T-helper 2 cell treated with Interferon-gamma antibody and Interleukin-4, amounts not matched to agents 5 μg/mL and 100 μg/mL, for 36 hours (primary cell): ENCODE measurements around the gene ZNF619.

Experiments used
- DNase-seq: peaks from one replicate; pipeline ENCODE4 v3.0.0; 2021; ENCODE audit warnings: low spot score
- H3K27ac Mint-ChIP-seq: one replicate; pipeline ENCODE4 v1.8.0; 2021; ENCODE audit warnings: mild to moderate bottlenecking, mixed read lengths
- H3K27me3 Mint-ChIP-seq: one replicate; pipeline ENCODE4 v1.8.0; 2021; ENCODE audit warnings: low read depth, mixed read lengths
- H3K36me3 Mint-ChIP-seq: one replicate; pipeline ENCODE4 v1.8.0; 2021; ENCODE audit warnings: low read depth, mixed read lengths
- H3K4me1 Mint-ChIP-seq: one replicate; pipeline ENCODE4 v1.8.0; 2021; ENCODE audit warnings: low read depth, mixed read lengths
- H3K4me3 Mint-ChIP-seq: one replicate; pipeline ENCODE4 v1.8.0; 2022; ENCODE audit warnings: mild to moderate bottlenecking, moderate library complexity, mixed read lengths
- H3K9me3 Mint-ChIP-seq: one replicate; pipeline ENCODE4 v1.8.0; 2021; ENCODE audit warnings: mixed read lengths

Gene ZNF619

GRCh38 chr3:40494698-40495097, 17.8 kb downstream of the ZNF619 start:
- peaks cover 6% of the 10 kb centered on the region for H3K27me3 Mint-ChIP-seq
- no peak for DNase-seq
- no peak overlapping the region for H3K4me3 Mint-ChIP-seq
- no peak overlapping the region for H3K27ac Mint-ChIP-seq
- H3K4me1 Mint-ChIP-seq: no peaks in the 10 kb centered on the region
- H3K36me3 Mint-ChIP-seq: peaks cover 4% of the 10 kb centered on the region
- peaks cover 5% of the 10 kb centered on the region for H3K9me3 Mint-ChIP-seq

- Mint-ChIP-seq H3K9me3 (no peaks in the 10 kb centered on the region), H3K36me3 (peaks cover 1% of the 10 kb centered on the region), H3K4me1 (no peaks in the 10 kb centered on the region), H3K27ac (no peak overlapping the region), H3K27me3 (peaks cover 6% of the 10 kb centered on the region), H3K4me3 (no peak overlapping the region)
- no peak for DNase-seq
These were observed 20.4 kb downstream of the ZNF619 start for GRCh38 chr3:40497288-40497687.

GRCh38 chr3:40499952-40500351, 23.0 kb downstream of the ZNF619 start:
- H3K27ac Mint-ChIP-seq: no peak overlapping the region
- H3K27me3 Mint-ChIP-seq: peaks cover 8% of the 10 kb centered on the region
- no peak overlapping the region for H3K4me3 Mint-ChIP-seq
- DNase-seq: no peak
- H3K9me3 Mint-ChIP-seq: no peaks in the 10 kb centered on the region
- H3K36me3 Mint-ChIP-seq: peaks cover 1% of the 10 kb centered on the region
- no peaks in the 10 kb centered on the region for H3K4me1 Mint-ChIP-seq

- Mint-ChIP-seq H3K9me3 (no peaks in the 10 kb centered on the region), H3K27me3 (peaks cover 7% of the 10 kb centered on the region), H3K4me3 (no peak overlapping the region), H3K36me3 (peaks cover 1% of the 10 kb centered on the region), H3K4me1 (peaks cover 7% of the 10 kb centered on the region), H3K27ac (no peak overlapping the region)
- no peak for DNase-seq
These were observed 25.1 kb downstream of the ZNF619 start for GRCh38 chr3:40502034-40502433.

- Mint-ChIP-seq H3K27ac (peak overlapping the region; percentile 41), H3K4me1 (peaks cover 16% of the 10 kb centered on the region), H3K4me3 (peak overlapping the region; percentile 96), H3K36me3 (peaks cover 6% of the 10 kb centered on the region), H3K9me3 (no peaks in the 10 kb centered on the region), H3K27me3 (peaks cover 2% of the 10 kb centered on the region)
- DNase-seq: no peak
These were observed 27.9 kb downstream of the ZNF619 start for GRCh38 chr3:40504636-40505430.

GRCh38 chr3:40505599-40506462, 28.9 kb downstream of the ZNF619 start, which contains the start of gene ZNF620:
Gene ZNF620, plus strand, starts transcription at chr3:40506039. Its CDS starts 314 bp downstream, at chr3:40506353.
- Mint-ChIP-seq H3K4me3 (peak within 1 kb of the TSS; percentile 96), H3K9me3 (no peaks in the 10 kb centered on the region), H3K27ac (peak within 1 kb of the TSS; percentile 83), H3K27me3 (peaks cover 2% of the 10 kb centered on the region), H3K36me3 (peaks cover 12% of the 10 kb centered on the region), H3K4me1 (peaks cover 16% of the 10 kb centered on the region)
- DNase-seq: peak; percentile 46

GRCh38 chr3:40511031-40511718, 34.3 kb downstream of the ZNF619 start:
- Mint-ChIP-seq H3K4me3 (no peak overlapping the region), H3K27ac (no peak overlapping the region), H3K27me3 (no peaks in the 10 kb centered on the region), H3K4me1 (peaks cover 16% of the 10 kb centered on the region), H3K9me3 (no peaks in the 10 kb centered on the region), H3K36me3 (peaks cover 27% of the 10 kb centered on the region)
- DNase-seq: no peak

- DNase-seq: no peak
These were observed 39.3 kb downstream of the ZNF619 start for GRCh38 chr3:40516201-40516600.

GRCh38 chr3:40518067-40518466, 41.1 kb downstream of the ZNF619 start:
- Mint-ChIP-seq H3K36me3 (peaks cover 14% of the 10 kb centered on the region), H3K4me3 (no peak overlapping the region), H3K27ac (no peak overlapping the region), H3K9me3 (no peaks in the 10 kb centered on the region), H3K27me3 (no peaks in the 10 kb centered on the region), H3K4me1 (no peaks in the 10 kb centered on the region)
- DNase-seq: no peak

More at GRCh38 chr3:40516201-40516600, 39.3 kb downstream of the ZNF619 start:
- no peak overlapping the region for H3K4me3 Mint-ChIP-seq
- no peaks in the 10 kb centered on the region for H3K9me3 Mint-ChIP-seq
- H3K27ac Mint-ChIP-seq: no peak overlapping the region
- H3K36me3 Mint-ChIP-seq: peaks cover 16% of the 10 kb centered on the region
- no peaks in the 10 kb centered on the region for H3K4me1 Mint-ChIP-seq
- H3K27me3 Mint-ChIP-seq: no peaks in the 10 kb centered on the region

GRCh38 chr3:40518848-40519247, 41.9 kb downstream of the ZNF619 start:
- Mint-ChIP-seq H3K9me3 (no peaks in the 10 kb centered on the region), H3K4me1 (peaks cover 2% of the 10 kb centered on the region), H3K27me3 (no peaks in the 10 kb centered on the region), H3K4me3 (no peak overlapping the region), H3K27ac (no peak overlapping the region), H3K36me3 (peaks cover 14% of the 10 kb centered on the region)
- no peak for DNase-seq

- Mint-ChIP-seq H3K36me3 (peaks cover 8% of the 10 kb centered on the region), H3K27ac (no peak overlapping the region), H3K27me3 (no peaks in the 10 kb centered on the region), H3K4me3 (no peak overlapping the region), H3K4me1 (peaks cover 17% of the 10 kb centered on the region), H3K9me3 (no peaks in the 10 kb centered on the region)
- DNase-seq: no peak
These were observed 44.3 kb downstream of the ZNF619 start for GRCh38 chr3:40521254-40521653.

- DNase-seq: no peak
- Mint-ChIP-seq H3K4me1 (peaks cover 24% of the 10 kb centered on the region), H3K9me3 (no peaks in the 10 kb centered on the region), H3K4me3 (peak overlapping the region; percentile 99), H3K36me3 (peaks cover 26% of the 10 kb centered on the region), H3K27me3 (no peaks in the 10 kb centered on the region), H3K27ac (peak overlapping the region; percentile 81)
These were observed 46.9 kb downstream of the ZNF619 start for GRCh38 chr3:40523781-40524180.

GRCh38 chr3:40524222-40524567, 47.3 kb downstream of the ZNF619 start:
- no peaks in the 10 kb centered on the region for H3K9me3 Mint-ChIP-seq
- DNase-seq: no peak
- H3K36me3 Mint-ChIP-seq: peaks cover 29% of the 10 kb centered on the region
- no peaks in the 10 kb centered on the region for H3K27me3 Mint-ChIP-seq
- peaks cover 26% of the 10 kb centered on the region for H3K4me1 Mint-ChIP-seq
- H3K27ac Mint-ChIP-seq: peak overlapping the region; percentile 81
- peak overlapping the region; percentile 99 for H3K4me3 Mint-ChIP-seq
